Ascending aorta (tissue), 2 donors: ENCODE results near the gene TPRA1. TPM values are rescaled to one million over a fixed set of nuclear protein-coding genes. Genes with fewer than 3 reads are reported as not detected.

Source experiments
- DNase-seq, 2 donors: peaks; one replicate each; pipeline ENCODE4 v3.0.0-alpha.2; 2019; ENCODE audit warnings: low spot score in 2 of 2
- H3K27ac ChIP-seq, 2 donors: fragments of 200-600 bp; sonication (generic); one replicate each; pipeline ENCODE4 v1.5.1; 2016 to 2017; ENCODE audit warnings: mild to moderate bottlenecking in 1 of 2
- H3K27me3 ChIP-seq: fragments of 200-600 bp; sonication (generic); one replicate; pipeline ENCODE4 v1.5.1; 2017
- H3K36me3 ChIP-seq, 2 donors: fragments of 200-600 bp; sonication (generic); one replicate each; pipeline ENCODE4 v1.5.1; 2016
- H3K4me1 ChIP-seq, 2 donors: fragments of 200-600 bp; sonication (generic); one replicate each; pipeline ENCODE4 v1.5.1; 2016 to 2017; ENCODE audit warnings: mild to moderate bottlenecking in 1 of 2
- H3K4me3 ChIP-seq, 2 donors: fragments of 200-600 bp; sonication (generic); one replicate each; pipeline ENCODE4 v1.5.1; 2016 to 2017; ENCODE audit warnings: mild to moderate bottlenecking in 1 of 2
- H3K9me3 ChIP-seq, 2 donors: fragments of 200-600 bp; sonication (generic); one replicate each; pipeline ENCODE4 v1.5.1; 2016
- CTCF ChIP-seq, 3 experiments: fragments of 200-600 bp in 2 of 3; fragments of 450-650 bp in 1 of 3; sonication (generic) in 2 of 3; IDR thresholded peaks; one replicate each; pipeline ENCODE4 v1.5.1; 2016 to 2019; ENCODE audit warnings: antibody characterized with exemption in 3 of 3, mild to moderate bottlenecking in 1 of 3, moderate library complexity in 1 of 3
- intact Hi-C: fragments of 100-400 bp; cut with DNase I; formaldehyde crosslinking; loops from one replicate; pipeline ENCODE4 v1.15.1; 2023
- total RNA-seq: library from RNA; depleted of rRNA; stranded (reverse); fragments of >200 nt; gene quantifications from one replicate; pipeline ENCODE4 v1.1.0, GENCODE V29; 2016

TPRA1 gene
- total RNA-seq, 1 donor from 2014 or later, result 87.1 TPM

- H3K4me1 ChIP-seq, result peaks cover 0 to 14% of the 10 kb centered on the region in 2 donors
- H3K36me3 ChIP-seq, result no peaks in the 10 kb centered on the region
- no peaks in the 10 kb centered on the region for H3K27me3 ChIP-seq
- H3K9me3 ChIP-seq, result no peaks in the 10 kb centered on the region
- intact Hi-C loops, result no loop called here
- no peak for TF ChIP-seq CTCF (IDR thresholded peaks at IDR 0.05)
- no peak overlapping the region for H3K4me3 ChIP-seq
- no peak overlapping the region for H3K27ac ChIP-seq
- no peak for DNase-seq
These were observed 39.4 kb downstream of the TPRA1 start for GRCh38 chr3:127551178-127551577.

GRCh38 chr3:127550468-127551157 lies 39.9 kb downstream of the TPRA1 start:
- DNase-seq, result no peak
- Histone ChIP-seq H3K4me3 (no peak overlapping the region), H3K4me1 (peaks cover 0 to 14% of the 10 kb centered on the region in 2 donors), H3K27ac (no peak overlapping the region), H3K9me3 (no peaks in the 10 kb centered on the region), H3K36me3 (no peaks in the 10 kb centered on the region), H3K27me3 (no peaks in the 10 kb centered on the region)
- intact Hi-C loops, result no loop called here
- TF ChIP-seq CTCF (IDR thresholded peaks at IDR 0.05), result no peak

- Histone ChIP-seq H3K4me1 (peaks cover 0 to 14% of the 10 kb centered on the region in 2 donors), H3K4me3 (no peak overlapping the region), H3K27ac (no peak overlapping the region), H3K27me3 (no peaks in the 10 kb centered on the region), H3K9me3 (no peaks in the 10 kb centered on the region), H3K36me3 (no peaks in the 10 kb centered on the region)
- TF ChIP-seq CTCF (IDR thresholded peaks at IDR 0.05), result no peak
- DNase-seq, result no peak
- intact Hi-C loops, result loop anchor here (10.0 kb wide), 1 partner anchor 565 kb away; the partner anchor contains the start of gene PLXNA1
These were observed 40.6 kb downstream of the TPRA1 start for GRCh38 chr3:127549826-127550467.

GRCh38 chr3:127547761-127548605 lies 42.5 kb downstream of the TPRA1 start:
- peak; percentile 59 to 97 (median 88) for TF ChIP-seq CTCF (IDR thresholded peaks at IDR 0.05)
- peak in 1 of 2 donors; percentile 88 for DNase-seq
- intact Hi-C loops, result loop anchor here (10.0 kb wide), 1 partner anchor 563 kb away; the partner anchor contains the start of gene PLXNA1
- H3K27ac ChIP-seq, result peak overlapping the region; percentile 69 to 83
- H3K9me3 ChIP-seq, result no peaks in the 10 kb centered on the region
- H3K36me3 ChIP-seq, result no peaks in the 10 kb centered on the region
- H3K4me3 ChIP-seq, result peak overlapping the region; percentile 62 to 69
- H3K4me1 ChIP-seq, result peaks cover 0 to 14% of the 10 kb centered on the region in 2 donors
- no peaks in the 10 kb centered on the region for H3K27me3 ChIP-seq

- Histone ChIP-seq H3K4me3 (peak overlapping the region; percentile 62 to 69), H3K36me3 (no peaks in the 10 kb centered on the region), H3K27ac (peak overlapping the region; percentile 69 to 83), H3K9me3 (no peaks in the 10 kb centered on the region), H3K4me1 (peaks cover 0 to 19% of the 10 kb centered on the region in 2 donors), H3K27me3 (no peaks in the 10 kb centered on the region)
- no peak for DNase-seq
- intact Hi-C loops, result loop anchor here (10.0 kb wide), 1 partner anchor 562 kb away; the partner anchor contains the start of gene PLXNA1
- TF ChIP-seq CTCF (IDR thresholded peaks at IDR 0.05), result no peak
These were observed 43.4 kb downstream of the TPRA1 start for GRCh38 chr3:127546970-127547733.
